ENCODE measurements around the gene SLC47A1. TPM values are rescaled to one million over a fixed set of nuclear protein-coding genes. Genes with fewer than 3 reads are reported as not detected.
"Not testable (repeated sequence)": the region's sequence is repeated elsewhere in the genome, so short reads cannot be mapped to it uniquely, and the experiment has no call there.

SLC47A1 gene
- total RNA-seq, 1 donor from 2014 or later: 4.3 TPM

- peak overlapping the region; percentile 98 for H3K27ac Mint-ChIP-seq (ENCODE audit: unreplicated experiment)
- H3K36me3 Mint-ChIP-seq (ENCODE audit: low read depth): peaks cover 4% of the 10 kb centered on the region
- H3K9me3 Mint-ChIP-seq: no peaks in the 10 kb centered on the region
Measured at GRCh38 chr17:19507775-19508576, 25.7 kb upstream of the SLC47A1 start.

GRCh38 chr17:19508577-19508867 lies 25.1 kb upstream of the SLC47A1 start:
- H3K4me1 Mint-ChIP-seq: peaks cover 9% of the 10 kb centered on the region
- H3K9me3 Mint-ChIP-seq: no peaks in the 10 kb centered on the region
- TF ChIP-seq CTCF (conservative IDR thresholded peaks at IDR 0.05): no peak
- H3K4me3 Mint-ChIP-seq: peak overlapping the region; percentile 92
- H3K27me3 Mint-ChIP-seq (ENCODE audit: low read depth): peaks cover 7% of the 10 kb centered on the region
- no peak for DNase-seq (ENCODE audit: low read depth, low spot score)
- peaks cover 4% of the 10 kb centered on the region for H3K36me3 Mint-ChIP-seq (ENCODE audit: low read depth)
- H3K27ac Mint-ChIP-seq (ENCODE audit: unreplicated experiment): no peak overlapping the region

More at GRCh38 chr17:19507775-19508576, 25.7 kb upstream of the SLC47A1 start:
- H3K27me3 Mint-ChIP-seq (ENCODE audit: low read depth): peaks cover 7% of the 10 kb centered on the region
- peak; percentile 91 for DNase-seq (ENCODE audit: low read depth, low spot score)
- TF ChIP-seq CTCF (conservative IDR thresholded peaks at IDR 0.05): no peak
- H3K4me3 Mint-ChIP-seq: peak overlapping the region; percentile 92
- peaks cover 9% of the 10 kb centered on the region for H3K4me1 Mint-ChIP-seq

GRCh38 chr17:19509281-19509852 lies 24.3 kb upstream of the SLC47A1 start:
- H3K27ac Mint-ChIP-seq (ENCODE audit: unreplicated experiment); H3K4me1 Mint-ChIP-seq; H3K4me3 Mint-ChIP-seq; H3K9me3 Mint-ChIP-seq; H3K36me3 Mint-ChIP-seq (ENCODE audit: low read depth); H3K27me3 Mint-ChIP-seq (ENCODE audit: low read depth); DNase-seq (ENCODE audit: low read depth, low spot score): not testable (repeated sequence)

- Mint-ChIP-seq H3K4me3 (peak overlapping the region; percentile 47), H3K9me3 (no peaks in the 10 kb centered on the region), H3K27ac (ENCODE audit: unreplicated experiment) (no peak overlapping the region), H3K4me1 (peaks cover 9% of the 10 kb centered on the region), H3K36me3 (ENCODE audit: low read depth) (peaks cover 4% of the 10 kb centered on the region), H3K27me3 (ENCODE audit: low read depth) (peaks cover 7% of the 10 kb centered on the region)
- no peak for DNase-seq (ENCODE audit: low read depth, low spot score)
- no peak for TF ChIP-seq CTCF (conservative IDR thresholded peaks at IDR 0.05)
Measured at GRCh38 chr17:19510903-19511302, 22.8 kb upstream of the SLC47A1 start.

- Mint-ChIP-seq H3K27me3 (ENCODE audit: low read depth) (no peaks in the 10 kb centered on the region), H3K36me3 (ENCODE audit: low read depth) (no peaks in the 10 kb centered on the region), H3K4me1 (no peaks in the 10 kb centered on the region), H3K27ac (ENCODE audit: unreplicated experiment) (no peak overlapping the region), H3K9me3 (no peaks in the 10 kb centered on the region), H3K4me3 (peak overlapping the region; percentile 36)
- peak; percentile 71 for DNase-seq (ENCODE audit: low read depth, low spot score)
- TF ChIP-seq CTCF (conservative IDR thresholded peaks at IDR 0.05): peak; percentile 96
Measured at GRCh38 chr17:19513897-19514488, 19.7 kb upstream of the SLC47A1 start.

- H3K27ac Mint-ChIP-seq (ENCODE audit: unreplicated experiment): no peak overlapping the region
- TF ChIP-seq CTCF (conservative IDR thresholded peaks at IDR 0.05): no peak
Measured at GRCh38 chr17:19517699-19518098, 16.0 kb upstream of the SLC47A1 start.

GRCh38 chr17:19519388-19520291 lies 14.0 kb upstream of the SLC47A1 start:
- not testable (repeated sequence) for DNase-seq (ENCODE audit: low read depth, low spot score); H3K9me3 Mint-ChIP-seq; H3K27ac Mint-ChIP-seq (ENCODE audit: unreplicated experiment); H3K4me3 Mint-ChIP-seq; H3K27me3 Mint-ChIP-seq (ENCODE audit: low read depth); H3K4me1 Mint-ChIP-seq; H3K36me3 Mint-ChIP-seq (ENCODE audit: low read depth)

More at GRCh38 chr17:19517699-19518098, 16.0 kb upstream of the SLC47A1 start:
- Mint-ChIP-seq H3K9me3 (no peaks in the 10 kb centered on the region), H3K4me3 (no peak overlapping the region), H3K4me1 (no peaks in the 10 kb centered on the region), H3K36me3 (ENCODE audit: low read depth) (no peaks in the 10 kb centered on the region), H3K27me3 (ENCODE audit: low read depth) (no peaks in the 10 kb centered on the region)
- no peak for DNase-seq (ENCODE audit: low read depth, low spot score)
